Measurements from ENCODE around the gene TSC2. TPM values are rescaled to one million over a fixed set of nuclear protein-coding genes. Genes with fewer than 3 reads are reported as not detected.
A peak's percentile ranks its signal among the peaks of the same experiment; 100 is the strongest.
"Not testable (repeated sequence)": the region's sequence is repeated elsewhere in the genome, so short reads cannot be mapped to it uniquely, and the experiment has no call there.

Gene TSC2
- total RNA-seq, 1 donor from 2014 or later = 67.8 TPM

GRCh38 chr16:2088759-2089358 is 41.1 kb downstream of the TSC2 start:
- intact Hi-C loops (cut with DNase I) = no loop called here
- no peak for ATAC-seq (ENCODE audit: poor library complexity)
- no peak for DNase-seq

GRCh38 chr16:2089706-2090480 is 42.1 kb downstream of the TSC2 start:
- intact Hi-C loops (cut with DNase I) = no loop called here

GRCh38 chr16:2090481-2090776 is 42.6 kb downstream of the TSC2 start:
- ATAC-seq (ENCODE audit: poor library complexity) (peak; percentile 38), DNase-seq (peak; percentile 63)
- intact Hi-C loops (cut with DNase I) = no loop called here

More at GRCh38 chr16:2089706-2090480, 42.1 kb downstream of the TSC2 start:
- ATAC-seq (ENCODE audit: poor library complexity) (no peak), DNase-seq (no peak)

GRCh38 chr16:2090777-2091546 is 43.2 kb downstream of the TSC2 start:
- DNase-seq (peak; percentile 66), ATAC-seq (ENCODE audit: poor library complexity) (peak; percentile 63)
- intact Hi-C loops (cut with DNase I) = no loop called here

GRCh38 chr16:2091547-2092255 is 43.9 kb downstream of the TSC2 start:
- intact Hi-C loops (cut with DNase I) = no loop called here
- ATAC-seq (ENCODE audit: poor library complexity) = no peak

GRCh38 chr16:2092256-2092620 is 44.5 kb downstream of the TSC2 start:
- DNase-seq = no peak
- intact Hi-C loops (cut with DNase I) = no loop called here
- no peak for ATAC-seq (ENCODE audit: poor library complexity)

More at GRCh38 chr16:2091547-2092255, 43.9 kb downstream of the TSC2 start:
- no peak for DNase-seq

GRCh38 chr16:2092866-2093265 is 45.1 kb downstream of the TSC2 start:
- ATAC-seq (ENCODE audit: poor library complexity) = no peak
- no peak for DNase-seq
- intact Hi-C loops (cut with DNase I) = no loop called here

- intact Hi-C loops (cut with DNase I) = no loop called here
- ATAC-seq (ENCODE audit: poor library complexity) (no peak), DNase-seq (no peak)
These were observed 46.0 kb downstream of the TSC2 start for GRCh38 chr16:2093793-2094192.

- DNase-seq = no peak
- ATAC-seq (ENCODE audit: poor library complexity) = no peak
- intact Hi-C loops (cut with DNase I) = no loop called here
These were observed 47.6 kb downstream of the TSC2 start for GRCh38 chr16:2095315-2095853.

GRCh38 chr16:2095918-2096582 is 48.3 kb downstream of the TSC2 start:
- intact Hi-C loops (cut with DNase I) = no loop called here
- ATAC-seq (ENCODE audit: poor library complexity) = no peak
- DNase-seq = no peak

- intact Hi-C loops (cut with DNase I) = no loop called here
- no peak for ATAC-seq (ENCODE audit: poor library complexity)
- DNase-seq = no peak
These were observed 49.2 kb downstream of the TSC2 start for GRCh38 chr16:2096853-2097595.

- ATAC-seq (ENCODE audit: poor library complexity); DNase-seq; intact Hi-C loops (cut with DNase I): not testable (repeated sequence)
These were observed 49.9 kb downstream of the TSC2 start for GRCh38 chr16:2097689-2098088.

GRCh38 chr16:2101581-2101980 is 53.8 kb downstream of the TSC2 start:
- DNase-seq; intact Hi-C loops (cut with DNase I); ATAC-seq (ENCODE audit: poor library complexity): not testable (repeated sequence)

- DNase-seq (no peak), ATAC-seq (ENCODE audit: poor library complexity) (no peak)
- intact Hi-C loops (cut with DNase I) = no loop called here
These were observed 54.7 kb downstream of the TSC2 start for GRCh38 chr16:2102471-2102870.

- ATAC-seq (ENCODE audit: poor library complexity); intact Hi-C loops (cut with DNase I); DNase-seq: not testable (repeated sequence)
These were observed 56.7 kb downstream of the TSC2 start for GRCh38 chr16:2104464-2104863.

GRCh38 chr16:2105291-2105690 is 57.5 kb downstream of the TSC2 start:
- DNase-seq; ATAC-seq (ENCODE audit: poor library complexity); intact Hi-C loops (cut with DNase I): not testable (repeated sequence)

GRCh38 chr16:2105769-2106168 is 58.0 kb downstream of the TSC2 start:
- intact Hi-C loops (cut with DNase I); DNase-seq; ATAC-seq (ENCODE audit: poor library complexity): not testable (repeated sequence)

- intact Hi-C loops (cut with DNase I); DNase-seq; ATAC-seq (ENCODE audit: poor library complexity): not testable (repeated sequence)
These were observed 58.4 kb downstream of the TSC2 start for GRCh38 chr16:2106211-2106610.
